Natural killer cell treated with Interleukin-12 subunit alpha and Interleukin-12 subunit beta and Interleukin-15 and Interleukin-18, amount 100 ng/mL, for 72 hours (primary cell): ENCODE data around the gene WASL. TPM values are rescaled to one million over a fixed set of nuclear protein-coding genes. Genes with fewer than 3 reads are reported as not detected.
A peak's percentile ranks its signal among the peaks of the same experiment; 100 is the strongest.

Experiments
- ATAC-seq, 2 donors: fragments of 150-1000 bp; cut with Tn5 transposase in 1 of 2; sonication (Bioruptor Pico), chemical (Tn5 transposase) in 1 of 2; 2 replicates each; pipeline ENCODE4 v1.10.0; 2021
- DNase-seq: peaks from one replicate; pipeline ENCODE4 v3.0.0; 2022; ENCODE audit warnings: low spot score
- H3K27ac Mint-ChIP-seq, 2 donors: 1 replicate in 1 of 2; 2 replicates in 1 of 2; pipeline ENCODE4 v1.8.0; 2022; ENCODE audit warnings: mixed read lengths in 2 of 2, mild to moderate bottlenecking in 1 of 2, moderate library complexity in 1 of 2
- H3K27me3 Mint-ChIP-seq, 2 donors: 1 replicate in 1 of 2; 2 replicates in 1 of 2; pipeline ENCODE4 v1.8.0; 2022; ENCODE audit warnings: mixed read lengths in 2 of 2
- H3K36me3 Mint-ChIP-seq: one replicate; pipeline ENCODE4 v1.8.0; 2022; ENCODE audit warnings: mixed read lengths
- H3K4me1 Mint-ChIP-seq, 2 donors: 1 replicate in 1 of 2; 2 replicates in 1 of 2; pipeline ENCODE4 v1.8.0; 2022; ENCODE audit warnings: low read depth in 2 of 2, mixed read lengths in 2 of 2, mild to moderate bottlenecking in 1 of 2
- H3K4me3 Mint-ChIP-seq: one replicate; pipeline ENCODE4 v1.8.0; 2022; ENCODE audit warnings: mixed read lengths
- H3K9me3 Mint-ChIP-seq: 2 replicates; pipeline ENCODE4 v1.8.0; 2022; ENCODE audit warnings: mixed read lengths
- total RNA-seq, 2 donors: library from RNA; stranded (reverse); gene quantifications; one replicate each; pipeline ENCODE4 v1.2.3, GENCODE V29; 2022

WASL gene
- total RNA-seq, 2 donors from 2014 or later: 6.3 to 10.6 TPM

DNA sequence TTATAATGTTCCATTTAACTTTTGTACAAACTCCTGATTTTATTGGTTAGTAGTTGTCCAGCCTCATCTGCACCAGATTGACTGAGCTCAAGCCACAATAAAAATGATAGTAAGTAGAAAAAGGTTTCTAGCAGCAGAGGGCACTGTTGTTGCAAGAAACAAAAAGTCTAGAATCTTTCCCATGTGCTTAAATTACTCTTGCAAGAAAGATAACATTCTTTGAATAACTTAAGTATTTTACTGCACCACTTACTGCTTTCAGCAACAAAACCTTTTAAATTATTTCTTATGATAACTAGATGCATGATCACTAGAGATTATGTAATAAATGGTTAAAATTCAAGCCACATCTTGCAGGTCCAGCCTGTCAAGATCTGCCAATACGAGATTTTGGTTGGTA, 66.1 kb downstream of the WASL start:
- H3K27ac Mint-ChIP-seq: no peak overlapping the region
- no peaks in the 10 kb centered on the region for H3K4me1 Mint-ChIP-seq
- H3K36me3 Mint-ChIP-seq: no peaks in the 10 kb centered on the region
- no peaks in the 10 kb centered on the region for H3K9me3 Mint-ChIP-seq
- DNase-seq (no peak), ATAC-seq (no peak)
- no peaks in the 10 kb centered on the region for H3K27me3 Mint-ChIP-seq
- no peak overlapping the region for H3K4me3 Mint-ChIP-seq

DNA sequence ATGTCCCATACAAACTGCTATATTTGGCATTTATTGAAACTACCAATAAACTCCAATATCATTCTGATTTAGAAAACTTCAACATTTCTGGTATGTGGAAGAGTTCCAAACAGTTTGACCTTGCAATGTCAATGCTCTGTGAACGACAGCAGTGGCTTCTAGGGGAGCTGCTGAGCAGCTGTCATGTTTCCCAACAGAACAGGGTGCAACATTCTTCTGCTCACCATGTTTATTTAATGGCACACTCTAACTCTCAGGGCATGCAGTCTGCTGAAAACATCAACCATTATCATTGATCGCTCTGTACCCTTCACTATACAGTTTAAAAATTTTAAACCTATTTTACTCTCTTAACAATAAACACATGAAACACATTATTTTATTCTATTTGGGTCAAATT, 67.2 kb downstream of the WASL start:
- Mint-ChIP-seq H3K9me3 (no peaks in the 10 kb centered on the region), H3K27ac (no peak overlapping the region), H3K4me3 (no peak overlapping the region), H3K27me3 (no peaks in the 10 kb centered on the region), H3K4me1 (no peaks in the 10 kb centered on the region), H3K36me3 (no peaks in the 10 kb centered on the region)
- DNase-seq (no peak), ATAC-seq (no peak)

DNA sequence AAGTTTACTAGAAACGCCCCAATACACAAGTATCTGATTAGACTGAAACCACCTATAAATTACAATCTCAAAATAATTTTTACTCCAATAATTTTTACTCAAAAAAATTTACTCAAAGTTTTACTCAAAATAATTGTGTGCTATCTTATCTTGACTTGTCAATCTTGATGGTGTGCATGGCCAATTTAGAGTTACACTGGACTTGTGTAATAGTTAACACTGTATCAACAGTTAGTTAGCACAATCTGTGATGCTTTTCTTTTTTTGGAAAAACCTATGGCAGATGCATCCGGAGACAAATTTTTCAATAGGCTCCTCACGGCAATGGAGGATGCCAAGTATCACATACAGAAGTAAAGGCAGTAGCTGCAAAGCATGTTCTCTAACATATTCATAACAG, 68.2 kb downstream of the WASL start:
- no peak for ATAC-seq
- Mint-ChIP-seq H3K4me1 (no peaks in the 10 kb centered on the region), H3K9me3 (no peaks in the 10 kb centered on the region), H3K27ac (no peak overlapping the region), H3K36me3 (no peaks in the 10 kb centered on the region), H3K4me3 (no peak overlapping the region), H3K27me3 (no peaks in the 10 kb centered on the region)
- DNase-seq: no peak

DNA sequence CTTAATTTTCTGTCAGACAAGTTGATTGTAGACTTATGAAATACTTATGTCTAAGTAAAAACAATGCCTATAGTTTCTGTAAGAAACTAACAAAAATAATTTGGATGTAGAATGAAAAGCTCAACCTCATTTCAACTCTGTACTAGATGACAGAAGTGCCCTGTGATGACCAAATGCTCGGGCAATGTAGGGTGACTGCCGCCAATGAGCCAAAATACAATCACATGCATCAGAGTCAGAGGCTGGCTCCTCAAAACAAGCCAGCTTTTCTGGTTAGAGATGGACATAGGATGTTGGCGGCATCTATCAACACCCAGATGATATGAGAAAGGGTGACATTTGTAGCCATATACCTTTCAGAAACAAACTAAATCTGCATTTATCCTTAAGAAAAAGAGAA, 69.2 kb downstream of the WASL start:
- no peak for DNase-seq
- H3K4me1 Mint-ChIP-seq: no peaks in the 10 kb centered on the region
- no peak overlapping the region for H3K4me3 Mint-ChIP-seq
- no peaks in the 10 kb centered on the region for H3K27me3 Mint-ChIP-seq
- no peak for ATAC-seq
- H3K36me3 Mint-ChIP-seq: no peaks in the 10 kb centered on the region
- no peaks in the 10 kb centered on the region for H3K9me3 Mint-ChIP-seq
- H3K27ac Mint-ChIP-seq: no peak overlapping the region

DNA sequence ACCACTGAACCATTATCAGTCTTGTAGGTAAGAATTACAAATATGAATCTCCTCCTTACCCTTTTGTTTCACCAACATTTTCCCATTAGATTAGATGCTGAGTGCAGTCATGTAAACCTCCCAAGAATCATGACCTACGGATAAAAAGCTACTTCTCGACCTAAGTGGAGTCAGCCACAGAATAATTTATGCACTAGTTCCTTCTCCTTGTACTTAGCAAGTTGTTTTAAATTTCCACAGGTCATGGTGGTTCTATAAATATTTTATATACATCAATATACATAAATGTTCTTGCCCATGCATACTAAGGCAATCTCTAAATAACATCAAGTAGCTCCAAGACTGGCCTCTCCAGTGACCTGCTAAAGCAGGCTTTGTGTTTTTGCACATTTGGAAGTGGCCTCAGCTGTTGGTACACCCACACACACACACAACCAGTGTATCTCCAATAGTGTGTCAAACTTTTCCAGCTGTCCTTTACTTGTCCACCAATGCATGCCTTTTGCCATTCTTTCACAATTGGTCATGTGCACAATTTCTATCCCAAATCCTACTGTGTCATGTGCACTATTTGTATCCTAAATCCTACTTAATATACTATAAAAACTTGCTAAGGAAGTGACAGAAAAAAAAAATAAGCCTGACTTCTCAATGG, 71.6 kb downstream of the WASL start:
- Mint-ChIP-seq H3K9me3 (no peaks in the 10 kb centered on the region), H3K4me1 (no peaks in the 10 kb centered on the region), H3K27ac (no peak overlapping the region), H3K4me3 (no peak overlapping the region), H3K36me3 (no peaks in the 10 kb centered on the region), H3K27me3 (no peaks in the 10 kb centered on the region)
- DNase-seq (no peak), ATAC-seq (no peak)

DNA sequence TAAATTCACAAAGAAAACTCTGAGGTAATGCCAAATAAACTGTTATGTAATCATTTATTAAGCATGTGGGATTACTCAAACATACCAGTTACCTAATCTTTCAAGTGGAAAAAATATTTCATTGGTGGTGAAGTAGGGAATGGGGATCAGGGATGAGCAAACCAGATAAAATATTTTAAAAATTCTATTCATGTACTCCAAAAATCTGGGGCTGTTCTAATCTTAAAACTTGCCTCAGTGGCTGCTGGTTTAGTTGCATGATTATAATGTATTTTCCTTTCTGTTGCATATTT, 73.7 kb downstream of the WASL start:
- H3K4me3 Mint-ChIP-seq: no peak overlapping the region
- ATAC-seq: no peak
- no peak for DNase-seq
- no peaks in the 10 kb centered on the region for H3K36me3 Mint-ChIP-seq
- no peaks in the 10 kb centered on the region for H3K4me1 Mint-ChIP-seq
- peaks cover 0 to 5% of the 10 kb centered on the region in 2 donors for H3K27me3 Mint-ChIP-seq
- no peaks in the 10 kb centered on the region for H3K9me3 Mint-ChIP-seq
- no peak overlapping the region for H3K27ac Mint-ChIP-seq

DNA sequence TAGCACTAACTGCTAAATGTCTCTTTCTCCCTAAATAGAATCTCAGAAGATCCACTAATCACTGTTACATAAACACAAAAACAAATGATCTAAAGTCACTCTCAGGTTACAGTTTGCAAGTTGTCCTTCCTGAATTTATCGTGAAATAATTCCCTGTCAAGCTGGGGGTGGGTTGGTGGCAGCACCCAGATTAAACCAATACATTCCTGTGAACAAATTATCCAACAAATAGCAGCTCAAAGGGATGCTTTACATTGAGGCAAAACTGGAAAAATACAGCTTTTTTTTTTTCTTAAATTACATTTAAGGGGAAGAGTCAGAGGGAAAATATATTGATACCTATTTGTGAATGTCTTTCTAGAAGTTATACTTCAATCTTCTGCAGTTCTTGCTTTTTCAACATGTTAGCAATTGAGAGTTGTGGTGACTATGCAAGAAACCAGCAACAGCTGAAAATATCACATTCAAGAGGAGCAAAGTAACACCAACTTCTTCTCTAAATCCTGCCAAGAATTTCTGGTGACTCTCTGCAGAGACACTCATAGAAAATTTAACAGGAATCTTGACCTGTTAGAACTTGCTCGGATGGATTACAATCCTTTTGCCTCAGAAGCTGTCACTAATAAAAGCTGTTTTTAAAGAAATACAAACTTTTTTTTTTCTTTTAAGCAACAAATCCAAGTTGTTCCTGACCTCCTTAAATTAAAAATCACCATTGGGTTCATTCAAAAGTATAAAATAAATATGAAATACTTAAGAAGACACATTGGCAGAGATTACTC, 74.2 kb downstream of the WASL start:
- peaks cover 0 to 5% of the 10 kb centered on the region in 2 donors for H3K27me3 Mint-ChIP-seq
- no peak for DNase-seq
- H3K36me3 Mint-ChIP-seq: no peaks in the 10 kb centered on the region
- H3K4me3 Mint-ChIP-seq: no peak overlapping the region
- H3K9me3 Mint-ChIP-seq: no peaks in the 10 kb centered on the region
- H3K27ac Mint-ChIP-seq: no peak overlapping the region
- no peaks in the 10 kb centered on the region for H3K4me1 Mint-ChIP-seq
- no peak for ATAC-seq

DNA sequence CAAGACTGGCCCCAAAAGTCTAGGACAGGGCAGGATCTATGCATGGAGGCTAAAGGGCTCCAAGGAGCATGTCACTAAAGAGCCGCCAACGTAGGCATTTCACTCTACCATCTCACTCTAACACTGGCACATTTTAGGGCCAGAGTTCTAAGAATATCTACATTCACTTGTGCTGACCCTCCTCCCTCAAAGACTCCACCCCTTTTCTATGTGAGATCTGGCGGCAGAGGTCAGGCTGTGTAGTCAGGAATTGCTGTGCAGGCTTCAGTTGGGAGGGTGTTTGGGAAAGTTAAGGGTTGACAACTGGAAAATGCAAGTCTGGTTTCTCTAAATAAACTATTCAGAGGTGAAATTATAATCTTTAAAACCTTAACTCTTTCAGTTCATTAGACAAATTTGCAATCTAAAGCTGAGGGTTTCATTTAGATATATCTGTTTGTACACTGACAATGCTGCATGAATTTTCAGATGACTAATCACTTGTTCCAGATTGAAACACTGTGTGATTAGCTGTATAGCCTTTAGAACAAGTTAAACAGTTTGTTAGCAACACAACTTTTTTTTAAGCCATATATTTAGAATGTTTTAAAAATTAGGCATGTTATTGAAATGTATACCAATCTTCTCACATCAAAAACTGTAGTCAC, 74.9 kb downstream of the WASL start:
- DNase-seq: no peak
- Mint-ChIP-seq H3K9me3 (no peaks in the 10 kb centered on the region), H3K4me1 (no peaks in the 10 kb centered on the region), H3K27me3 (peaks cover 0 to 5% of the 10 kb centered on the region in 2 donors), H3K27ac (no peak overlapping the region), H3K4me3 (no peak overlapping the region), H3K36me3 (no peaks in the 10 kb centered on the region)
- ATAC-seq: no peak

DNA sequence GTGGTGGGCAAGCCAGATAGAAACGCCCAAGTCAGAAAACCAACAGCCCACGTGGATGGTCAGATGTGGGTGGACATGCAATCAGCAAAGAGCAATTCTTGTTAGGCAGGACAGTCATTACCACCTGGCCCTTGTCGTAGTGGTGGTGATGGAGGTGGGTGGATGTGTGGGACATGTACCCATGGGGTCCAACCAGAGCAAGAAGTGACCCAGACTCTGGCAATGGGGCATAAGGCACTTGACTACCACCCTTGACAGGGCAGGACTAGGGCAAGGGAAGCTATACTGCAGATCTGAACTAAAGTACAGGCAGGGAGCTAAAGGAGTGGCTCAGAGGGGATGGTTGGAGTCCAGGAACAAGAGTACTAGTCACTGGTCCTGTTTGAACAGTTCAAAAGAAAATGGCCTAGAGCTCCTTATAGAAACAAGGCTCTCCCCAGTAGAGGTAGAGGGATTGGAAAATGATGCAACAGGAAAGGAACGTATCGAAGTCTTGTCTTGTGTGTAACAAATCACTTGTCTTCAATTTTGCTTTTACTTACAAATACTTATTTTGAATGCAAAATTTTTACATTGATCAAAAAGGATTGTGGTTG, 75.6 kb downstream of the WASL start:
- no peaks in the 10 kb centered on the region for H3K9me3 Mint-ChIP-seq
- no peak overlapping the region for H3K4me3 Mint-ChIP-seq
- no peak overlapping the region for H3K27ac Mint-ChIP-seq
- H3K4me1 Mint-ChIP-seq: no peaks in the 10 kb centered on the region
- ATAC-seq: peak in 1 of 2 donors; percentile 11
- H3K36me3 Mint-ChIP-seq: no peaks in the 10 kb centered on the region
- DNase-seq: no peak
- H3K27me3 Mint-ChIP-seq: peaks cover 0 to 5% of the 10 kb centered on the region in 2 donors

DNA sequence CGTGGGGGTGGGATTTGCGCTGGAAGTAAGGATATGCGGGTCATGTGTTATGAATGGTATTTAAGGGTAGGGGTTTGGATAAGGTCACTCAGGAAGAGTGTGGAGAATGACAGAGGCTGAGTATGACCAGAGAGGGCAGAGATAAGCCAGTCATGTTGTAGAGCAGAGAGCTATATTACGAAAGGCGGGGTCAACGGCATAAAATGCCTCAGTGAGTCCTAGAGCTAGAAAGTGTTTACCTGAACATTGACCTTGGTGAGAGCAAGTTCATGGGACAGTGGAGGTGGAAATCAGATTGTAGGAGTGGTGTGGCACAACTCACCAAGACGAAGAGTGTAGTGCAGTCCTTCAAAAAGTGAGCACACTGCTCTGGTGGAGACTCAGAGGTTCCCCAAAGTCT, 79.3 kb downstream of the WASL start:
- H3K4me3 Mint-ChIP-seq: no peak overlapping the region
- no peaks in the 10 kb centered on the region for H3K36me3 Mint-ChIP-seq
- H3K27me3 Mint-ChIP-seq: peaks cover 4 to 7% of the 10 kb centered on the region in 2 donors
- H3K9me3 Mint-ChIP-seq: no peaks in the 10 kb centered on the region
- no peak for ATAC-seq
- no peak for DNase-seq
- no peaks in the 10 kb centered on the region for H3K4me1 Mint-ChIP-seq
- no peak overlapping the region for H3K27ac Mint-ChIP-seq

DNA sequence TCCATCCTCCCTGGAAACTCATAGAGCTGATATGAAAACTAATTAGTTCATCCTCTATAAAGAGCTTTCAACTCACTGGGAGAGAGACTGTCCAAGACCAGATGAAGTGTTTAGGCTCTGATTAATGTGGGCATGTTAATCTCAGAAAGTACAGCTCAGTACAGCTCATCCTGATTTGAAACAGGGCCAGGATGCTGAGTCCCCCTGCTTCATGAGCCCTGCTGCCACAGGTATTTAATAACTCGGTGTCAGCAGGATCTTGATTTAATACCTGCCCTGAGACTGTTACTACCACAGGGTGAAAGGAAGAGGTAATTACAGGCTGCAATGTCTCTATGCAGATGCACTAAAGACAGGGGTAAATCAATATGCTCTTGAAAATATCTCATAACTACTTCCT, 82.3 kb downstream of the WASL start:
- H3K27ac Mint-ChIP-seq: no peak overlapping the region
- no peaks in the 10 kb centered on the region for H3K36me3 Mint-ChIP-seq
- H3K4me1 Mint-ChIP-seq: no peaks in the 10 kb centered on the region
- DNase-seq (no peak), ATAC-seq (no peak)
- H3K9me3 Mint-ChIP-seq: no peaks in the 10 kb centered on the region
- peaks cover 16 to 30% of the 10 kb centered on the region in 2 donors for H3K27me3 Mint-ChIP-seq
- H3K4me3 Mint-ChIP-seq: no peak overlapping the region

DNA sequence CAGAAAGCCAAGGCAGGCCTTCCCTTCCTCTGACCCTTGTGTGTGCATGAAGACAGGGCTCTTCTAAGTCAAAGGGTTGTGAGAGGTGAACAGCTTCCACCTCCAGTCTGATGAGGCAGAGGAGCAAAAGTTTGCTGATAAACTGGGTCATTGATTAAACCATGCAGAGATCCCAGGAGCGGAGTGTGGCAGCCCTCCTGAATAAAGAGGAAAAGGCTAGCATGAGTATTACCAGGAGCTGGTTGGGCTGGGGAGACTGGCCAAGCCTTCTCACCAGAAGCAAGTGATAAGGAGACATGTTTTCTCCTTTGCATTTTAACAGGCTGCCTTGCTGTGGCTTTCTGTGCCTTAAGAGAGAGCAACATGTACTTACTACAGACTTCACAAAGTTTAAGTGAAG, 82.9 kb downstream of the WASL start:
- peak in 1 of 2 donors; percentile 11 for ATAC-seq
- DNase-seq: no peak
- Mint-ChIP-seq H3K27me3 (peaks cover 19 to 34% of the 10 kb centered on the region in 2 donors), H3K36me3 (no peaks in the 10 kb centered on the region), H3K4me1 (no peaks in the 10 kb centered on the region), H3K4me3 (no peak overlapping the region), H3K27ac (no peak overlapping the region), H3K9me3 (no peaks in the 10 kb centered on the region)

DNA sequence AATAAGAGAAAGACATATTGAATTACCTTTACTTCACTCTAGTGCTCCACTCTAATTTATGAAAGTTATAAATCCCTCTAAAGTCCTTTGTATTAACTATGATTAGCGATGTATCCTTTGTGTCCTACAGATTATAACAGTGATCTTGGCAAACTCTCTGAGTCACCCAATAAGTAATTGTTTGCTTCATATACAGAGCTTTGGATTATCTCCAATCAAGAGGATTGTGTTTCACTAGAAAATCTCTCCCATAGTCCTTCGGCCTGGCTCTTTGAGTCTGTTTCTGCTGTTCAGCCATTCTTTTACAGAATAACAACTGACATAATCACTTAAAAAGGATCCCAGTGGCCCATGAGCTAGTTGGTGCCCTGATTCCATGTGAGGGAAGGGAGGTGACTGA, 83.6 kb downstream of the WASL start:
- no peak for ATAC-seq
- DNase-seq: no peak
- peaks cover 19 to 40% of the 10 kb centered on the region in 2 donors for H3K27me3 Mint-ChIP-seq

DNA sequence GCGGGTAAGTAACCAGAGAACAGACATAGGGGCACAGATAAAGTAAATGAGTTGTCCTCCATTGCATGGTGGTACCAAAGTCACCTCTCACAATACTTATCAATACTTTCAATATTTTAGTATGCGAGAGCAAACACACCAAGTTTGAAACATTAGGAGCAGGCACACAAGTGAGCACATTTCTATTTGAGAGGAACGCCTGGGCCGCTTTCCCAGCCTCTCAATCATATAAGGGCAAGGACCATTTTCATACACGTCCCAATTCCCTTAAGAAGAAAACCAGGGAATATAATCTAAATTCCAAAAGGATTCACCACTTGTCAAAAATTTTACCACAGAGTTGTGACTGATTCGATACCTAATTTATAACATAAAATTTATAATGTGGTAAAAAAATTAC, 85.6 kb downstream of the WASL start:
- Mint-ChIP-seq H3K4me1 (no peaks in the 10 kb centered on the region), H3K27me3 (peaks cover 30 to 53% of the 10 kb centered on the region in 2 donors), H3K9me3 (no peaks in the 10 kb centered on the region), H3K27ac (no peak overlapping the region), H3K4me3 (no peak overlapping the region), H3K36me3 (no peaks in the 10 kb centered on the region)
- ATAC-seq (no peak), DNase-seq (no peak)

More for the DNA sequence above, 83.6 kb downstream of the WASL start:
- H3K4me3 Mint-ChIP-seq: no peak overlapping the region
- H3K4me1 Mint-ChIP-seq: no peaks in the 10 kb centered on the region
- H3K27ac Mint-ChIP-seq: no peak overlapping the region
- H3K36me3 Mint-ChIP-seq: no peaks in the 10 kb centered on the region
- no peaks in the 10 kb centered on the region for H3K9me3 Mint-ChIP-seq
